ENCODE results near the gene TUBA4A.
A peak's percentile ranks its signal among the peaks of the same experiment; 100 is the strongest.

The TUBA4A gene

DNA sequence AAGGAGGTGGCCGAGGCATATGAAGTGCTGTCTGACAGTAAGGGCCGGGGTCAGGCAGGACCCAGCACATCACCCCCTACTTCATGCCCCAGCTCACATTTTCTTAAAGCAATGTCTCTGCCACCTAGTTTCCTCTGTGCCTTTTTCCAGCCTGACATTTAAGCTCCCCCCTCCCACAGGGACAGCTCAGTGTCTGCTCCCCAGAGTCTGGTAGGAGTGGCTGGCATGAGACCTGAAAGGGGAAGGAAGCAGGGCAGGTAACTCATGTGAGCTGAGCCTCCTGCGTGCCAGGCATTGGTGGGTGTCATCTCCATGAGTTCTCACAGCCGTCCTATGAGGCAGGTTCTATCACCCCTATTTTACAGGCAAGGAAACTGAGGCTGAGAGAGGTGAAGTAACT is 26.9 kb upstream of the TUBA4A start:
- no peaks in the 10 kb centered on the region for H3K9me3 ChIP-seq (ENCODE audit: control insufficient read depth in 5 of 5, low read length in 5 of 5)
- peaks cover 6 to 31% (median 29%) of the 10 kb centered on the region in 5 donors for H3K4me1 ChIP-seq (ENCODE audit: control insufficient read depth in 5 of 5, insufficient read depth in 5 of 5, low read length in 5 of 5)
- peak overlapping the region; percentile 95 for H3K27ac ChIP-seq (ENCODE audit: low read depth, low read length)
- peaks cover 0 to 53% (median 51%) of the 10 kb centered on the region in 5 donors for H3K36me3 ChIP-seq (ENCODE audit: control insufficient read depth in 5 of 5, insufficient read depth in 5 of 5, low read length in 5 of 5)
- peak overlapping the region in 1 of 5 donors; percentile 82 for H3K4me3 ChIP-seq (ENCODE audit: low read depth in 1 of 5, low read length in 5 of 5)
- H3K27me3 ChIP-seq (ENCODE audit: control insufficient read depth in 5 of 5, insufficient read depth in 4 of 5, low read length in 5 of 5), result no peaks in the 10 kb centered on the region
- no peak overlapping the region for H3K9ac ChIP-seq (ENCODE audit: low read length in 5 of 5)

DNA sequence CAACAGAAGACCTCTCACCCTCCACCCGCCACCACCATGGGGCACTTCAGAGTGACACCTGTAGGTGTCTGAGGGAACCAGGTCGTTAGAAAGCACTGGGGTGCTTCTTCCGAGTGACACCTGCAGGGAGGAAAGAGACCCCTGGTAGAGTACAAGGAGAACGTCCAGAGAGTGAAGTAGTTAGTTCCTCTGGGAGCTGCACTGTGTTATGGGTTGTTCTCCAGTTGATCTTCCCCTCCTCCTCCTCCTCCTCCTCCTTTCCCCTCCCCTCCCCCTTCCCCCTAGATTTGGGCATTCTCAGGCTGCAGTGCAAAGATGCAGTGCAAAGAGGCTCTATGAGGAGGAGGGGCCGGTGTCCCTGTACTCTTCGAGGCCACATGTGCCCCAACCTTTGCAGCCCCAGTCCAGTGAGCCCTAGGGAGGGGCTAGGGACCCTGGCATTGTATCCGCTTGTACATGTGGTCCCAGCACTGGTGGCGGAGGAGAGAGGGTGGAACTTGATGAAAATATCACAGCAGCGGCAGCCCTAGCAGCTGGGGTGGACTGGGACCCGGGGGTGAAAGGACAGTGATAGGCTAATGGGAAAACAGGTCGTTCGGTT is 26.3 kb upstream of the TUBA4A start:
- Histone ChIP-seq H3K9me3 (ENCODE audit: control insufficient read depth in 5 of 5, low read length in 5 of 5) (no peaks in the 10 kb centered on the region), H3K4me1 (ENCODE audit: control insufficient read depth in 5 of 5, insufficient read depth in 5 of 5, low read length in 5 of 5) (peaks cover 6 to 30% (median 26%) of the 10 kb centered on the region in 5 donors), H3K36me3 (ENCODE audit: control insufficient read depth in 5 of 5, insufficient read depth in 5 of 5, low read length in 5 of 5) (peaks cover 0 to 47% (median 45%) of the 10 kb centered on the region in 5 donors), H3K27ac (ENCODE audit: low read depth, low read length) (peak overlapping the region; percentile 95), H3K9ac (ENCODE audit: low read length in 5 of 5) (peak overlapping the region; percentile 67 to 92 (median 74)), H3K4me3 (ENCODE audit: low read depth in 1 of 5, low read length in 5 of 5) (peak overlapping the region; percentile 67 to 90 (median 82)), H3K27me3 (ENCODE audit: control insufficient read depth in 5 of 5, insufficient read depth in 4 of 5, low read length in 5 of 5) (no peaks in the 10 kb centered on the region)

DNA sequence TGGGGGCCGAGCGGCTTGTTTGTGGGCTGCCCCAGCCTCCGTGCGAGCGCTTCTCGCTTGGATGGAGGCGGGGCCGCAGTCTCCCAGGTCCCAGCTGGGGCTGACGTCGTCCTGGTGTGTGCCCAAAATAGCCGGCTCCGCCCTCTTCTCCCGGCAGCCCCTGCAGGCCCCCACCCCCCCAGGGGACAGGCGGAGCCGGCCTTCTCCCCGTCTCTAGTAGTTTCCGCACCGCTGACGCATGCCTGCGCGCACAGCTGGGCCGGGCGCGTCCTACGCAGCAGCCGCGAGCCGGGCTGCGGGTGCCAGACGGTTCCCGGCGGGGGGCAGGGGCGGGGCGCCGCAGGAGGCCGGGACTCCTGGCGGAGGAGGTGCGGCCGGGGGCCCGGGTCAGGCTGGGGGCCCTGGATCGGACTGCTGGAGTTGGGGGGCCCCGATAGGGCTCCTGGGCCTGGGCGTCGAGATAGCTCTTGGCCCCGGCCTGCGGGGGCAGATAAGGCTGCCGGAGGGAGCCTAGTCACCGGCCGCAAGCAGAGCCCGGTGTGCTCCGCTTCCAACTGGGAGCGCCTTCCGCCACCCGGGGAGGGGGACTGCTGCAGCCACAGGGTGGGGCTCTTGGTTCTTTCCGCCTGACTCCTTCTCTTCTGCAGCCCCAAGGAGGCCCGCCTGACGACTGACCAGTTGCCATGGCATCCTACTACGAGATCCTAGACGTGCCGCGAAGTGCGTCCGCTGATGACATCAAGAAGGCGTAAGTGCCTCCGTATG is 25.6 kb upstream of the TUBA4A start, which contains the start of gene DNAJB2:
DNAJB2 (plus strand) TSS at position 216 of the 765 bp plus-strand sequence; CDS start at position 684, 468 bp downstream.
- peaks cover 6 to 30% (median 26%) of the 10 kb centered on the region in 5 donors for H3K4me1 ChIP-seq (ENCODE audit: control insufficient read depth in 5 of 5, insufficient read depth in 5 of 5, low read length in 5 of 5)
- H3K27ac ChIP-seq (ENCODE audit: low read depth, low read length), result peak within 1 kb of the TSS; percentile 95
- H3K9me3 ChIP-seq (ENCODE audit: control insufficient read depth in 5 of 5, low read length in 5 of 5), result no peaks in the 10 kb centered on the region
- no peaks in the 10 kb centered on the region for H3K27me3 ChIP-seq (ENCODE audit: control insufficient read depth in 5 of 5, insufficient read depth in 4 of 5, low read length in 5 of 5)
- peak within 1 kb of the TSS; percentile 70 to 92 (median 81) for H3K9ac ChIP-seq (ENCODE audit: low read length in 5 of 5)
- H3K36me3 ChIP-seq (ENCODE audit: control insufficient read depth in 5 of 5, insufficient read depth in 5 of 5, low read length in 5 of 5), result peaks cover 0 to 41% (median 38%) of the 10 kb centered on the region in 5 donors
- peak within 1 kb of the TSS; percentile 67 to 90 (median 82) for H3K4me3 ChIP-seq (ENCODE audit: low read depth in 1 of 5, low read length in 5 of 5)

DNA sequence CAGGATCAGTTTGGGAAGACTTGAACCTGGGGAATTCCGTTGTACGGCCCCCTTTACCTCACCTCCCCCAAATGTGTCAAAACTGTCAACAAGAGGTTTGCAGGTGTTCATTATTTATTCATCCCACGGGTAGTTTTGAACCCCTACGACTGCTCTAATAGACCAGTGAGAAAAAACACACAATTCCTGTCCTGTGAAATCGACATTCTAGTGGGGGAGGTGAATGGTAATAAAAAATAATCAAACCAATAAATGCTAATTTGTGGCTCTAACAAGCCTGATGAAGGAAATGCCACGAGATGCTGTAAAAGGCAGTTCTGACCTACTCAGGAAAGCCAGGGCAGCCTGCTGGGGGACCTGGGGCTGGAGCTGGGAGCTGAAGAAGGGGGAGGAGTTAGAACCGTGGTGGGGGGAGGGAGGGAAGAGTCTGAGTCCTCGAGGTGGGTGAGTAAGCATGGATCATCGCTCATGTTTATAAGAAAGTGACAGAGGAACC is 25.0 kb upstream of the TUBA4A start:
- Histone ChIP-seq H3K27me3 (ENCODE audit: control insufficient read depth in 5 of 5, insufficient read depth in 4 of 5, low read length in 5 of 5) (no peaks in the 10 kb centered on the region), H3K9ac (ENCODE audit: low read length in 5 of 5) (peak overlapping the region; percentile 64 to 82 (median 78)), H3K36me3 (ENCODE audit: control insufficient read depth in 5 of 5, insufficient read depth in 5 of 5, low read length in 5 of 5) (peaks cover 0 to 34% (median 32%) of the 10 kb centered on the region in 5 donors), H3K4me3 (ENCODE audit: low read depth in 1 of 5, low read length in 5 of 5) (peak overlapping the region; percentile 43 to 82 (median 63)), H3K9me3 (ENCODE audit: control insufficient read depth in 5 of 5, low read length in 5 of 5) (no peaks in the 10 kb centered on the region), H3K4me1 (ENCODE audit: control insufficient read depth in 5 of 5, insufficient read depth in 5 of 5, low read length in 5 of 5) (peaks cover 6 to 30% (median 26%) of the 10 kb centered on the region in 5 donors), H3K27ac (ENCODE audit: low read depth, low read length) (peak overlapping the region; percentile 95)

DNA sequence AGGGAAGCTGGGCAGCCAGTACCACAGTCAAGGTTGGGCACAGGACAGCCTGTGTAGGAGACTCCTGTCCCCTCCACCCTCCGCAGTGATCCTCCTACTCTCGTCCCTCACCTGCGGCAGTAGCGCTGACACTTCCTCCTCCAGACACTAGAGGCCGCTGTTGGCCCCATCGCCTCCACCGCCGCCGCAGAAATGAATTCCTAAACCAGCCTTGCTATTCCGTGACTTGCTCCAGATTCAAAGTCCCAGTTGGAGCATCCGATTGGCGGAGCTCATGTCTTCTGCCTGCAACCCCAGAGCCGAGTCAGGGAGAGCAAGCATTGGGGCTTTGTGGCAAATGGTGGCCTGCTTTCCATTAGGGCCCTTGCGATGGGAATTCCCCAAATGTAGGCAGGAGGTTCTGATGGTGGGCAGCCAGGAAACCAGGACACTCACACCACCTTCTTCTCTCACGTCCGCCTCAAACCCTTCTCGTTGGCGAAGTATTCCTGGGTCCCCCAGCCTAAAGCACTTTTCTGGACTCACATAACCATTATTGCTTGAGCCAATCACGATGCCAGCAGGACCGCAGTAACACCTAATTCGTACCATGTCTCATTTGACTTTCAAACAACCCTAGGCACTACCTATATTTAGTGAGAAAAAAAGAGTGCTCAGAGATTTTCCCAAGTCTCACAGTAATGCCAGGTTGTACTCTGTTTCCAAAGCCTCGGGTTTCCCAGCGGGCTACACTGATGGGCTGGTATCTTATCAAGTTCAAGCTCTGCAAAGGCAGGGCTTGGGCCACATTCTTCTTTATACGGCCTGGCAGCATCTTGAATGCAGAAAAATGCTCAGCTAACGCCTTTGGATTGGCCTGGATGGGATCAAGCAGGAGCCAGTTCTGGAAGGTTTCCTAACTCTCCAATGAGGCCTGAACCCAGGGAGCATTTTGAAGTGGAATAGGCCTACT is 24.3 kb upstream of the TUBA4A start:
- peak overlapping the region; percentile 14 to 60 (median 44) for H3K4me3 ChIP-seq (ENCODE audit: low read depth in 1 of 5, low read length in 5 of 5)

DNA sequence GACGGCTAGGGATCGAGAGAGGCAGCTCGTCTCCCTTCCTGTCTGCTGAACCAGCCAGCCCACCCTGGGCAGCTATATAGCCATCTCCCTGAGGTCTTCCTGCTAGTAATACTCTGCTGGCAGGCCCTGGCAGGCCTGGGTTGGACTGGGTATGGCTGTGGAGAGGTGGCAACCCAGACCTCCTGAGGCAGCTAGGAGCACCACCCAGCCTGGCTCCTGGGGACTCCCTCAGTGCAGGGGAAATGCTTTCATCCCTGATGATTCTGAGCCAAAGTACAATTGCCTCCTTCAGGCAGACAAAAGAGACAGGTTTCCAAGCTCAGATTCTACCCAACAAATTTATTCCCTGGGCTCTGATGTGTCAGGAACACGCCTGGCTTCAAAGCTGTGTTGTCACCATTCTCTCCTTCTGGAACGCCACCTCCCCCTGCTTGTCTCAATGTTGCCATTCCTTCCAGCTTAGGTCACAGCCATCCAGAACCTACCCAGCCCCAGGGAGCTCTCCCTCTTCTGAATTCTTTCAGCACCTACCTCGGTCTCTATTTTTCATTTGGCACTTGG is 20.7 kb upstream of the TUBA4A start:
- no peaks in the 10 kb centered on the region for H3K36me3 ChIP-seq (ENCODE audit: control insufficient read depth in 5 of 5, insufficient read depth in 5 of 5, low read length in 5 of 5)
- H3K9ac ChIP-seq (ENCODE audit: low read length in 5 of 5), result no peak overlapping the region
- no peaks in the 10 kb centered on the region for H3K9me3 ChIP-seq (ENCODE audit: control insufficient read depth in 5 of 5, low read length in 5 of 5)
- H3K4me3 ChIP-seq (ENCODE audit: low read depth in 1 of 5, low read length in 5 of 5), result no peak overlapping the region
- H3K27me3 ChIP-seq (ENCODE audit: control insufficient read depth in 5 of 5, insufficient read depth in 4 of 5, low read length in 5 of 5), result peaks cover 0 to 5% (median 2%) of the 10 kb centered on the region in 5 donors
- peaks cover 4 to 16% (median 13%) of the 10 kb centered on the region in 5 donors for H3K4me1 ChIP-seq (ENCODE audit: control insufficient read depth in 5 of 5, insufficient read depth in 5 of 5, low read length in 5 of 5)
- no peak overlapping the region for H3K27ac ChIP-seq (ENCODE audit: low read depth, low read length)

More for the DNA sequence above, 24.3 kb upstream of the TUBA4A start:
- H3K4me1 ChIP-seq (ENCODE audit: control insufficient read depth in 5 of 5, insufficient read depth in 5 of 5, low read length in 5 of 5), result peaks cover 6 to 30% (median 26%) of the 10 kb centered on the region in 5 donors
- H3K36me3 ChIP-seq (ENCODE audit: control insufficient read depth in 5 of 5, insufficient read depth in 5 of 5, low read length in 5 of 5), result peaks cover 0 to 27% (median 25%) of the 10 kb centered on the region in 5 donors
- peak overlapping the region; percentile 64 to 82 (median 78) for H3K9ac ChIP-seq (ENCODE audit: low read length in 5 of 5)
- H3K27me3 ChIP-seq (ENCODE audit: control insufficient read depth in 5 of 5, insufficient read depth in 4 of 5, low read length in 5 of 5), result peaks cover 0 to 2% (median 0%) of the 10 kb centered on the region in 5 donors
- H3K9me3 ChIP-seq (ENCODE audit: control insufficient read depth in 5 of 5, low read length in 5 of 5), result no peaks in the 10 kb centered on the region
- peak overlapping the region; percentile 95 for H3K27ac ChIP-seq (ENCODE audit: low read depth, low read length)

DNA sequence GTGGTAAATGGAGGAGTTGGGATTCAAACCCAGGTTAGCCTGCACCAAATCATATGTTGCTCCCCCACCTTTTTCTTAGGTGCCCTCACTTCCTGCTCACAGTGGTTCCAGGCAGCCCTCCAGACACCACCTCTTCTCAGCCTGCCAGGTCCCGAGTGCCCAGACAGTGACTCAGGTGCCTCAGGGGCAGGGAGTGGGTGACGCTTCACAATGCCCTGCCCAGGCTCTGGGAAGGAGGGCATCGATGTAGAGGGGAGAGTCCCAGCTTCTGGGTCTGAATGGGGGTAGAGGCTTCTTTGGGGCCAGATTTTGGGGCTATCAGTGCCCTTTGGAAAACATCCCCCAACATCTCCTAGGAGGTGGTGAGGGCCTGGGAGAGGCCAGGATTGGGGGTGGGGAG is 20.2 kb upstream of the TUBA4A start:
- H3K9me3 ChIP-seq (ENCODE audit: control insufficient read depth in 5 of 5, low read length in 5 of 5), result no peaks in the 10 kb centered on the region
- peaks cover 0 to 5% (median 2%) of the 10 kb centered on the region in 5 donors for H3K27me3 ChIP-seq (ENCODE audit: control insufficient read depth in 5 of 5, insufficient read depth in 4 of 5, low read length in 5 of 5)
- H3K4me1 ChIP-seq (ENCODE audit: control insufficient read depth in 5 of 5, insufficient read depth in 5 of 5, low read length in 5 of 5), result peaks cover 4 to 15% (median 12%) of the 10 kb centered on the region in 5 donors
- no peaks in the 10 kb centered on the region for H3K36me3 ChIP-seq (ENCODE audit: control insufficient read depth in 5 of 5, insufficient read depth in 5 of 5, low read length in 5 of 5)
- H3K9ac ChIP-seq (ENCODE audit: low read length in 5 of 5), result no peak overlapping the region
- no peak overlapping the region for H3K4me3 ChIP-seq (ENCODE audit: low read depth in 1 of 5, low read length in 5 of 5)
- no peak overlapping the region for H3K27ac ChIP-seq (ENCODE audit: low read depth, low read length)

DNA sequence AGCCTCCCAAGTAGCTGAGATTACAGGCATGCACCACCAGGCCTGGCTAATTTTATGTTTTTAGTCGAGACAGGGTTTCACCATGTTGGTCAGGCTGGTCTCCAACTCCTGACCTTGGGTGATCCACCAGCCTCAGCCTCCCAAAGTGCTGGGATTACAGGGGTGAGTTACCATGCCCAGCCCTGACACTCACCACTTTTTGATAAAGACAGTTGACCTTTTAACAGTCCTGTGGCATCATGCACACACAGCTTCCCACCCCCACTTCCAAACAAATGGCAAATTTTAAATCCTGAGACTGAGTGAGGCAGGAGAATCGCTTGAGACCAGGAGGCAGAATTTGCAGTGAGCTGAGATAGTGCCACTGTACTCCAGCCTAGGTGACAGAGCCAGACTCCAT is 19.3 kb upstream of the TUBA4A start:
- H3K27ac ChIP-seq (ENCODE audit: low read depth, low read length), result no peak overlapping the region
- H3K27me3 ChIP-seq (ENCODE audit: control insufficient read depth in 5 of 5, insufficient read depth in 4 of 5, low read length in 5 of 5), result peaks cover 0 to 5% (median 2%) of the 10 kb centered on the region in 5 donors
- H3K9me3 ChIP-seq (ENCODE audit: control insufficient read depth in 5 of 5, low read length in 5 of 5), result no peaks in the 10 kb centered on the region

DNA sequence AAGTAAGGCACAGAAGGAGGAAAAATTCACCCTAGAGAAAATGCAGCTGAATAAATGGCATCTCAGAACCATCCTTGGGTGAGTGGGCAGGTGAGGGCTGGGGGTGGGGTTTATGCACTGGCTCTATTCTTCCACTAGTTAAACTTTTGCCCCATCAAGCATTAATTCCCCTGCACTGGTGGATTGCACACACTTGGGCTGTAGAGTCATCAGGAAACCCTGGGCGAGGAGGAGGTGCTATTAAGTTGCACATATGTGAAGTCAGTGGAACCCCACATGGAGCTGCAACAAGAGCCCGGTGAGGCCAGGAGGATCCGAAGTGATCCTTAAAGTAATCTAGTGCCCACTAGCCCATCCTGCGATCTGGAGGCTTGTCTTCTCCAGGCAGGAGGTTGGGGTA is 18.6 kb upstream of the TUBA4A start:
- H3K4me1 ChIP-seq (ENCODE audit: control insufficient read depth in 5 of 5, insufficient read depth in 5 of 5, low read length in 5 of 5), result no peaks in the 10 kb centered on the region
- no peaks in the 10 kb centered on the region for H3K9me3 ChIP-seq (ENCODE audit: control insufficient read depth in 5 of 5, low read length in 5 of 5)
- H3K27me3 ChIP-seq (ENCODE audit: control insufficient read depth in 5 of 5, insufficient read depth in 4 of 5, low read length in 5 of 5), result peaks cover 0 to 5% (median 2%) of the 10 kb centered on the region in 5 donors
- no peaks in the 10 kb centered on the region for H3K36me3 ChIP-seq (ENCODE audit: control insufficient read depth in 5 of 5, insufficient read depth in 5 of 5, low read length in 5 of 5)
- no peak overlapping the region for H3K9ac ChIP-seq (ENCODE audit: low read length in 5 of 5)
- no peak overlapping the region for H3K27ac ChIP-seq (ENCODE audit: low read depth, low read length)
- no peak overlapping the region for H3K4me3 ChIP-seq (ENCODE audit: low read depth in 1 of 5, low read length in 5 of 5)

More for the DNA sequence above, 19.3 kb upstream of the TUBA4A start:
- no peak overlapping the region for H3K9ac ChIP-seq (ENCODE audit: low read length in 5 of 5)
- peaks cover 2 to 6% (median 3%) of the 10 kb centered on the region in 5 donors for H3K4me1 ChIP-seq (ENCODE audit: control insufficient read depth in 5 of 5, insufficient read depth in 5 of 5, low read length in 5 of 5)
- no peaks in the 10 kb centered on the region for H3K36me3 ChIP-seq (ENCODE audit: control insufficient read depth in 5 of 5, insufficient read depth in 5 of 5, low read length in 5 of 5)
- H3K4me3 ChIP-seq (ENCODE audit: low read depth in 1 of 5, low read length in 5 of 5), result no peak overlapping the region

Measured in subcutaneous abdominal adipose tissue (tissue), 5 donors.